ENCODE measurements around the gene TMEM107.

Gene TMEM107

GRCh38 chr17:8155231-8155995 lies 20.8 kb downstream of the TMEM107 start:
- Histone ChIP-seq H2AFZ (ENCODE audit: low read depth, low read length, severe bottlenecking) (peak overlapping the region; percentile 21), H3F3A (ENCODE audit: insufficient read depth) (peaks cover 15% of the 10 kb centered on the region; the same call in 1 of the 2 replicates), H3K9me3 (ENCODE audit: insufficient read depth, low read length) (no peaks in the 10 kb centered on the region), H3K36me3 (ENCODE audit: low read length) (no peaks in the 10 kb centered on the region), H3K4me2 (ENCODE audit: low read depth, low read length, poor library complexity, severe bottlenecking) (peak overlapping the region; percentile 80), H4K20me1 (ENCODE audit: low read depth, low read length) (no peaks in the 10 kb centered on the region), H3K9ac (ENCODE audit: low read length) (peak overlapping the region; percentile 59), H3K79me2 (ENCODE audit: insufficient read depth, low read length) (peaks cover 8% of the 10 kb centered on the region; the same call in 1 of the 2 replicates), H3K27ac (ENCODE audit: low read depth, low read length) (no peak overlapping the region), H3K4me3 (ENCODE audit: insufficient read depth, low read length, poor library complexity, severe bottlenecking) (peak overlapping the region; percentile 61), H3K27me3 (ENCODE audit: low read length) (no peaks in the 10 kb centered on the region), H3K9me2 (replicated peaks; ENCODE audit: insufficient read depth, low read length) (no peaks in the 10 kb centered on the region)
- TF ChIP-seq EZH2phosphoT487 (conservative IDR thresholded peaks at IDR 0.05; ENCODE audit: low read length), result no peak
- no peak for TF ChIP-seq CTCF (IDR thresholded peaks at IDR 0.05; ENCODE audit: insufficient read depth, low read length, poor library complexity, severe bottlenecking)

DNA sequence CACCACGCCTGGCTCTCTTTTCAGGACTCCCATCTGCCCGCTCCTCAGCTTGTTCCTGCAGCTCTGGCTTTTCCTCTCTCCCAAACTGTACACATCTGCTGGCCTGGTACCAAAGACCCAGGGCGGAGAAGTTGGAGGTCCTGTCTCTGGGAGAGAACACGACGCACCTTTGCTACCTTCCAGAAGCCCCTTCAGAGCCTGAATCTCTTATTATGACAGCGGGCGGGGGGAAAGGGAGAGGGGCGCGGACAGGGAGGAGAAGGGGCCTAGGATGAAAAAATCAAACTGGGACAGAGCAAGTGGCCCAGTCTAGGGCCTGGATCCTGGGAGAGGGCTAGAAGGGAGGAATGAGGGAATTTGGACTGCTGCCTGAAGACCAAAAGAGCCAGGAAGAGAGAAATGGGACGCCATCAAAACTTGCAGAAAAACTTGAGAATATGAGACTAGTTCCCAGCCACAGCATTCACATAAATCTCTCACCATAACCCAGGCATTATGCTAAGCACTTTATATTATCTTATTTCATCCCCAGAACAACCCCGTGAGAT lies 21.5 kb downstream of the TMEM107 start:
- no peaks in the 10 kb centered on the region for H4K20me1 ChIP-seq (ENCODE audit: low read depth, low read length)
- H3K9ac ChIP-seq (ENCODE audit: low read length), result no peak overlapping the region; the same call in 1 of the 2 replicates
- no peak overlapping the region for H3K27ac ChIP-seq (ENCODE audit: low read depth, low read length)
- no peaks in the 10 kb centered on the region for H3K9me2 ChIP-seq (replicated peaks; ENCODE audit: insufficient read depth, low read length)
- no peak overlapping the region for H3K4me2 ChIP-seq (ENCODE audit: low read depth, low read length, poor library complexity, severe bottlenecking)
- H3K36me3 ChIP-seq (ENCODE audit: low read length), result no peaks in the 10 kb centered on the region
- peaks cover 8% of the 10 kb centered on the region; the same call in 1 of the 2 replicates for H3F3A ChIP-seq (ENCODE audit: insufficient read depth)
- no peaks in the 10 kb centered on the region for H3K27me3 ChIP-seq (ENCODE audit: low read length)
- TF ChIP-seq EZH2phosphoT487 (conservative IDR thresholded peaks at IDR 0.05; ENCODE audit: low read length) (no peak), CTCF (IDR thresholded peaks at IDR 0.05; ENCODE audit: insufficient read depth, low read length, poor library complexity, severe bottlenecking) (no peak)
- no peak overlapping the region for H3K4me3 ChIP-seq (ENCODE audit: insufficient read depth, low read length, poor library complexity, severe bottlenecking)
- no peaks in the 10 kb centered on the region for H3K9me3 ChIP-seq (ENCODE audit: insufficient read depth, low read length)
- H2AFZ ChIP-seq (ENCODE audit: low read depth, low read length, severe bottlenecking), result no peak overlapping the region
- peaks cover 8% of the 10 kb centered on the region; the same call in 1 of the 2 replicates for H3K79me2 ChIP-seq (ENCODE audit: insufficient read depth, low read length)

DNA sequence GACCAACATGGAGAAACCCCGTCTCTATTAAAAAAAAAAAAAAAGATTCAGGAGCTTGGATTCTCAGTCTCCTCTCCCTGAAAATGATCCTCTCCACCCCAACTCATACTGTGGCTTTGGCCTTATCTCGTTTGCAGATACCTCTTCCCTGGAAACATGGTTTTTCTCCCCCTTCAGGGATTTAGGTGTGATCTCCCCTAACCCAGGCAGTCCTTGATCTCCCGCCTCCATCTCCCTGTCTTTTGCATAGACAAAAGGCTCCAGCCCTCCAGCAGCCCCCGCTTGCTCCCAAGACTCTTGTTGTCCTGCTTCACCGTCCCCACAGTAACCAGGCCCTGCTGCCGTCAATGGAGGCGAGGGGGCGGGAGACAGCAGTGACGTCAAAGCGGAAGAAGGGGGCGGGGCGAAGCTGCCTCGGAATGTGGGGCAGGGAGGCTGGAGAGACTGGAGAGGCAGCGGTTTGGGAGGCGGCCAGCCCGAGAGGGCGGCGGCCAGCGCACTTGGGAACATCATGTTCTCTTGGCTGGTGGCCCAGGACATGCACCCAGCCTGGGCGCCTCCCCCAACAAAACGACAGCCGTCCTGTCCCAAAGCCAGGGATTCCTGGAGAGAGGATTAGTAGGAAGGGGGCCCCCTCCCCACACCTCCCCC lies 22.1 kb downstream of the TMEM107 start:
- Histone ChIP-seq H3K36me3 (ENCODE audit: low read length) (no peaks in the 10 kb centered on the region), H3K27me3 (ENCODE audit: low read length) (no peaks in the 10 kb centered on the region), H3K4me3 (ENCODE audit: insufficient read depth, low read length, poor library complexity, severe bottlenecking) (no peak overlapping the region), H3K79me2 (ENCODE audit: insufficient read depth, low read length) (peaks cover 8% of the 10 kb centered on the region; the same call in 1 of the 2 replicates), H3K9me2 (replicated peaks; ENCODE audit: insufficient read depth, low read length) (no peaks in the 10 kb centered on the region), H3F3A (ENCODE audit: insufficient read depth) (peaks cover 8% of the 10 kb centered on the region; the same call in 1 of the 2 replicates), H3K9me3 (ENCODE audit: insufficient read depth, low read length) (no peaks in the 10 kb centered on the region), H2AFZ (ENCODE audit: low read depth, low read length, severe bottlenecking) (no peak overlapping the region), H4K20me1 (ENCODE audit: low read depth, low read length) (no peaks in the 10 kb centered on the region), H3K27ac (ENCODE audit: low read depth, low read length) (no peak overlapping the region), H3K4me2 (ENCODE audit: low read depth, low read length, poor library complexity, severe bottlenecking) (peak overlapping the region; percentile 35), H3K9ac (ENCODE audit: low read length) (no peak overlapping the region; the same call in 1 of the 2 replicates)
- no peak for TF ChIP-seq CTCF (IDR thresholded peaks at IDR 0.05; ENCODE audit: insufficient read depth, low read length, poor library complexity, severe bottlenecking)
- TF ChIP-seq EZH2phosphoT487 (conservative IDR thresholded peaks at IDR 0.05; ENCODE audit: low read length), result no peak
